HCT116 (cell line): ENCODE data around the gene SYNJ1.

ENCODE experiments used
- EZH2 ChIP-seq: fragments of 200-600 bp; sonication (generic); IDR thresholded peaks from 2 replicates; pipeline ENCODE4 v1.6.1; 2017; ENCODE audit warnings: antibody characterized with exemption, mixed run types
- EZH2phosphoT487 ChIP-seq: fragments of 200-600 bp; IDR thresholded peaks from 2 replicates; pipeline ENCODE4 v1.6.1; 2018; ENCODE audit warnings: antibody characterized with exemption, borderline replicate concordance
- JUND ChIP-seq: IDR thresholded peaks from 2 replicates; pipeline ENCODE4 v1.6.1; 2012
- POLR2A ChIP-seq: IDR thresholded peaks from 2 replicates; pipeline ENCODE4 v1.7.0; 2011; ENCODE audit warnings: borderline replicate concordance; ENCODE audit not compliant: insufficient read depth, insufficient read length; ENCODE audit errors: extremely low read depth
- POLR2AphosphoS5 ChIP-seq: IDR thresholded peaks from 2 replicates; pipeline ENCODE4 v1.6.1; 2011; ENCODE audit warnings: mild to moderate bottlenecking, low read depth, low read length, moderate library complexity
- SIN3A ChIP-seq: IDR thresholded peaks from 2 replicates; pipeline ENCODE4 v1.6.1; 2012; ENCODE audit warnings: low read depth
- SP1 ChIP-seq: IDR thresholded peaks from 2 replicates; pipeline ENCODE4 v1.6.1; 2012; ENCODE audit warnings: low read depth
- TCF7L2 ChIP-seq: IDR thresholded peaks from 2 replicates; pipeline ENCODE4 v1.7.0; 2011; ENCODE audit warnings: borderline replicate concordance, inconsistent platforms; ENCODE audit not compliant: insufficient read depth, insufficient read length; ENCODE audit errors: extremely low read depth
- YY1 ChIP-seq: IDR thresholded peaks from 2 replicates; pipeline ENCODE4 v1.6.1; 2011; ENCODE audit warnings: low read length, low read depth, moderate library complexity, mild to moderate bottlenecking; ENCODE audit not compliant: insufficient replicate concordance; ENCODE audit errors: extremely low read depth
- ZFX ChIP-seq: fragments of 450-650 bp; IDR thresholded peaks from 2 replicates; pipeline ENCODE4 v1.6.1; 2017
- TF ChIP-seq, protein P1 (sequence below), 3 experiments: fragments of 200-600 bp in 1 of 3; sonication (generic) in 1 of 3; IDR thresholded peaks in 2 of 3; conservative IDR thresholded peaks in 1 of 3; 2 replicates each; pipeline ENCODE4 v1.5.1; 2012 to 2017; ENCODE audit warnings: low read depth in 2 of 3, low read length in 2 of 3, antibody characterized with exemption in 1 of 3, borderline replicate concordance in 1 of 3, control low read depth in 1 of 3, mild to moderate bottlenecking in 1 of 3, mixed read lengths in 1 of 3, mixed run types in 1 of 3, moderate library complexity in 1 of 3; ENCODE audit not compliant: insufficient read depth in 1 of 3
- TF ChIP-seq, protein P2 (sequence below): IDR thresholded peaks from 2 replicates; pipeline ENCODE4 v1.6.1; 2012
- TF ChIP-seq, protein P3 (sequence below): IDR thresholded peaks from 2 replicates; pipeline ENCODE4 v1.6.1; 2012; ENCODE audit warnings: low read depth
- TF ChIP-seq, protein P4 (sequence below): IDR thresholded peaks from 2 replicates; pipeline ENCODE4 v1.6.1; 2011; ENCODE audit warnings: mild to moderate bottlenecking, low read length, moderate library complexity; ENCODE audit not compliant: insufficient replicate concordance; ENCODE audit errors: extremely low read depth

DNA sequence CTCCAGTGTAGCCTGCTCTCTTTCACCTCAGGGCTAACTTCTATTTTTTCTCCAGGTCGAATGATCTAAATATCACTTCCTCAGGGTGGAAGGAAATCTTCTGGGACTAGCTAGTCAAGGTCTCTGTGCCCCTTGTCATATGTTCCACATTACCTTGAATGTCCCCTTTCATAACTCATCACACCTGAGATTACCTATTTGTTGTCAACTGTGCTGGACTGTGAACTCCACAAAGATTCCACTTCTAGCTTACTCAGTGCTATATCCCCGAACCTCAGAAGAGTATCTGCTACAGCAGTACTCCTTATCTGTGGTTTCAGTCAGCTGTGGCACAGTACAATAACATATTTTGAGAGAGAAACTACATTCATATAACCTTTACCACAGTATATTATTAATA is 14.6 kb upstream of the SYNJ1 start:
- TF ChIP-seq, protein P1, sequence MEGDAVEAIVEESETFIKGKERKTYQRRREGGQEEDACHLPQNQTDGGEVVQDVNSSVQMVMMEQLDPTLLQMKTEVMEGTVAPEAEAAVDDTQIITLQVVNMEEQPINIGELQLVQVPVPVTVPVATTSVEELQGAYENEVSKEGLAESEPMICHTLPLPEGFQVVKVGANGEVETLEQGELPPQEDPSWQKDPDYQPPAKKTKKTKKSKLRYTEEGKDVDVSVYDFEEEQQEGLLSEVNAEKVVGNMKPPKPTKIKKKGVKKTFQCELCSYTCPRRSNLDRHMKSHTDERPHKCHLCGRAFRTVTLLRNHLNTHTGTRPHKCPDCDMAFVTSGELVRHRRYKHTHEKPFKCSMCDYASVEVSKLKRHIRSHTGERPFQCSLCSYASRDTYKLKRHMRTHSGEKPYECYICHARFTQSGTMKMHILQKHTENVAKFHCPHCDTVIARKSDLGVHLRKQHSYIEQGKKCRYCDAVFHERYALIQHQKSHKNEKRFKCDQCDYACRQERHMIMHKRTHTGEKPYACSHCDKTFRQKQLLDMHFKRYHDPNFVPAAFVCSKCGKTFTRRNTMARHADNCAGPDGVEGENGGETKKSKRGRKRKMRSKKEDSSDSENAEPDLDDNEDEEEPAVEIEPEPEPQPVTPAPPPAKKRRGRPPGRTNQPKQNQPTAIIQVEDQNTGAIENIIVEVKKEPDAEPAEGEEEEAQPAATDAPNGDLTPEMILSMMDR (IDR thresholded peaks at IDR 0.05 in 2 of 3, conservative IDR thresholded peaks at IDR 0.05 in 1 of 3; ENCODE audit: borderline replicate concordance in 1 of 3, insufficient read depth in 1 of 3, low read depth in 2 of 3, low read length in 2 of 3), result no peak
- no peak for TF ChIP-seq YY1
- TF ChIP-seq, protein P2, sequence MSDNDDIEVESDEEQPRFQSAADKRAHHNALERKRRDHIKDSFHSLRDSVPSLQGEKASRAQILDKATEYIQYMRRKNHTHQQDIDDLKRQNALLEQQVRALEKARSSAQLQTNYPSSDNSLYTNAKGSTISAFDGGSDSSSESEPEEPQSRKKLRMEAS, result no peak
- TF ChIP-seq, protein P3, sequence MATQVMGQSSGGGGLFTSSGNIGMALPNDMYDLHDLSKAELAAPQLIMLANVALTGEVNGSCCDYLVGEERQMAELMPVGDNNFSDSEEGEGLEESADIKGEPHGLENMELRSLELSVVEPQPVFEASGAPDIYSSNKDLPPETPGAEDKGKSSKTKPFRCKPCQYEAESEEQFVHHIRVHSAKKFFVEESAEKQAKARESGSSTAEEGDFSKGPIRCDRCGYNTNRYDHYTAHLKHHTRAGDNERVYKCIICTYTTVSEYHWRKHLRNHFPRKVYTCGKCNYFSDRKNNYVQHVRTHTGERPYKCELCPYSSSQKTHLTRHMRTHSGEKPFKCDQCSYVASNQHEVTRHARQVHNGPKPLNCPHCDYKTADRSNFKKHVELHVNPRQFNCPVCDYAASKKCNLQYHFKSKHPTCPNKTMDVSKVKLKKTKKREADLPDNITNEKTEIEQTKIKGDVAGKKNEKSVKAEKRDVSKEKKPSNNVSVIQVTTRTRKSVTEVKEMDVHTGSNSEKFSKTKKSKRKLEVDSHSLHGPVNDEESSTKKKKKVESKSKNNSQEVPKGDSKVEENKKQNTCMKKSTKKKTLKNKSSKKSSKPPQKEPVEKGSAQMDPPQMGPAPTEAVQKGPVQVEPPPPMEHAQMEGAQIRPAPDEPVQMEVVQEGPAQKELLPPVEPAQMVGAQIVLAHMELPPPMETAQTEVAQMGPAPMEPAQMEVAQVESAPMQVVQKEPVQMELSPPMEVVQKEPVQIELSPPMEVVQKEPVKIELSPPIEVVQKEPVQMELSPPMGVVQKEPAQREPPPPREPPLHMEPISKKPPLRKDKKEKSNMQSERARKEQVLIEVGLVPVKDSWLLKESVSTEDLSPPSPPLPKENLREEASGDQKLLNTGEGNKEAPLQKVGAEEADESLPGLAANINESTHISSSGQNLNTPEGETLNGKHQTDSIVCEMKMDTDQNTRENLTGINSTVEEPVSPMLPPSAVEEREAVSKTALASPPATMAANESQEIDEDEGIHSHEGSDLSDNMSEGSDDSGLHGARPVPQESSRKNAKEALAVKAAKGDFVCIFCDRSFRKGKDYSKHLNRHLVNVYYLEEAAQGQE, result no peak
- no peak for TF ChIP-seq POLR2A
- no peak for TF ChIP-seq POLR2AphosphoS5
- TF ChIP-seq TCF7L2, result no peak
- TF ChIP-seq EZH2phosphoT487, result no peak
- TF ChIP-seq EZH2, result no peak
- TF ChIP-seq, protein P4, sequence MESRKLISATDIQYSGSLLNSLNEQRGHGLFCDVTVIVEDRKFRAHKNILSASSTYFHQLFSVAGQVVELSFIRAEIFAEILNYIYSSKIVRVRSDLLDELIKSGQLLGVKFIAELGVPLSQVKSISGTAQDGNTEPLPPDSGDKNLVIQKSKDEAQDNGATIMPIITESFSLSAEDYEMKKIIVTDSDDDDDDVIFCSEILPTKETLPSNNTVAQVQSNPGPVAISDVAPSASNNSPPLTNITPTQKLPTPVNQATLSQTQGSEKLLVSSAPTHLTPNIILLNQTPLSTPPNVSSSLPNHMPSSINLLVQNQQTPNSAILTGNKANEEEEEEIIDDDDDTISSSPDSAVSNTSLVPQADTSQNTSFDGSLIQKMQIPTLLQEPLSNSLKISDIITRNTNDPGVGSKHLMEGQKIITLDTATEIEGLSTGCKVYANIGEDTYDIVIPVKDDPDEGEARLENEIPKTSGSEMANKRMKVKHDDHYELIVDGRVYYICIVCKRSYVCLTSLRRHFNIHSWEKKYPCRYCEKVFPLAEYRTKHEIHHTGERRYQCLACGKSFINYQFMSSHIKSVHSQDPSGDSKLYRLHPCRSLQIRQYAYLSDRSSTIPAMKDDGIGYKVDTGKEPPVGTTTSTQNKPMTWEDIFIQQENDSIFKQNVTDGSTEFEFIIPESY, result no peak
- no peak for TF ChIP-seq SIN3A
- no peak for TF ChIP-seq SP1
- TF ChIP-seq ZFX, result no peak
- no peak for TF ChIP-seq JUND
